Endothelial cell of umbilical vein (primary cell): Measurements from ENCODE around the gene CFAP69.

Experiments used
- EZH2 ChIP-seq: IDR thresholded peaks from 2 replicates; pipeline ENCODE4 v1.6.1; 2012; ENCODE audit warnings: borderline replicate concordance, low read depth, mild to moderate bottlenecking, moderate library complexity, low read length, inconsistent platforms; ENCODE audit not compliant: severe bottlenecking
- MAX ChIP-seq: IDR thresholded peaks from 2 replicates; pipeline ENCODE4 v1.6.1; 2011; ENCODE audit not compliant: insufficient read depth, insufficient read length
- MYC ChIP-seq: IDR thresholded peaks from one replicate; pipeline ENCODE4 v1.6.1; 2011; ENCODE audit warnings: mild to moderate bottlenecking, low read depth, low read length
- POLR2A ChIP-seq: IDR thresholded peaks from 2 replicates; pipeline ENCODE4 v1.6.1; 2012; ENCODE audit warnings: low read depth, mild to moderate bottlenecking, control low read depth, low read length
- TF ChIP-seq, protein P1 (sequence below), 2 donors: IDR thresholded peaks; 1 replicate in 1 of 2; 2 replicates in 1 of 2; pipeline ENCODE4 v1.5.1; 2011; ENCODE audit warnings: low read length in 2 of 2, mild to moderate bottlenecking in 2 of 2, moderate library complexity in 2 of 2, control low read depth in 1 of 2, inconsistent platforms in 1 of 2, low read depth in 1 of 2; ENCODE audit not compliant: insufficient read depth in 1 of 2; ENCODE audit errors: extremely low read depth in 1 of 2

DNA sequence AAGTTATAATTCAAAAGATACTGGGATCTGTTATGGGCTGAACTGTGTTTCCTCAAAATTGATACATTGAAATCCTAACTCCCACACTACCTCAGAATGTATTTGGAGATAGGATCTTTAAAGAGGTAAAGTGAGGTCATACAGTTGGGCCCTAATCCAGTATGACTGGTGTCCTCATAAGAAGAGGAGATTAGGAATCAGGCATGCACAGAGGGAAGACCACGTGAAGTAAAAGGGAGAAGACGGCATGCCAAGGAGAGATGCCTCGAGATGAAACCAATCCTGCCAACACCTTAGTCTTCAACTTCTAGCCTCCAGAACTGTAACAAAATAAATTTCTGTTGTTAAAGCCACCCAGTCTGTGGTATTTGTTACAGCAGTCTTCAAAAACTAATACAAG lies 5.9 kb upstream of the CFAP69 start:
- TF ChIP-seq MYC: no peak
- TF ChIP-seq EZH2: no peak
- TF ChIP-seq, protein P1, sequence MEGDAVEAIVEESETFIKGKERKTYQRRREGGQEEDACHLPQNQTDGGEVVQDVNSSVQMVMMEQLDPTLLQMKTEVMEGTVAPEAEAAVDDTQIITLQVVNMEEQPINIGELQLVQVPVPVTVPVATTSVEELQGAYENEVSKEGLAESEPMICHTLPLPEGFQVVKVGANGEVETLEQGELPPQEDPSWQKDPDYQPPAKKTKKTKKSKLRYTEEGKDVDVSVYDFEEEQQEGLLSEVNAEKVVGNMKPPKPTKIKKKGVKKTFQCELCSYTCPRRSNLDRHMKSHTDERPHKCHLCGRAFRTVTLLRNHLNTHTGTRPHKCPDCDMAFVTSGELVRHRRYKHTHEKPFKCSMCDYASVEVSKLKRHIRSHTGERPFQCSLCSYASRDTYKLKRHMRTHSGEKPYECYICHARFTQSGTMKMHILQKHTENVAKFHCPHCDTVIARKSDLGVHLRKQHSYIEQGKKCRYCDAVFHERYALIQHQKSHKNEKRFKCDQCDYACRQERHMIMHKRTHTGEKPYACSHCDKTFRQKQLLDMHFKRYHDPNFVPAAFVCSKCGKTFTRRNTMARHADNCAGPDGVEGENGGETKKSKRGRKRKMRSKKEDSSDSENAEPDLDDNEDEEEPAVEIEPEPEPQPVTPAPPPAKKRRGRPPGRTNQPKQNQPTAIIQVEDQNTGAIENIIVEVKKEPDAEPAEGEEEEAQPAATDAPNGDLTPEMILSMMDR (IDR thresholded peaks at IDR 0.05; ENCODE audit: extremely low read depth in 1 of 2, insufficient read depth in 1 of 2, low read depth in 1 of 2, low read length in 2 of 2): no peak
- TF ChIP-seq POLR2A: no peak
- TF ChIP-seq MAX: no peak
